Naive thymus-derived CD4-positive, alpha-beta T cell (primary cell): ENCODE results near the gene CDK14. TPM values are rescaled to one million over a fixed set of nuclear protein-coding genes. Genes with fewer than 3 reads are reported as not detected.
"Not testable (repeated sequence)": the region's sequence is repeated elsewhere in the genome, so short reads cannot be mapped to it uniquely, and the experiment has no call there.

Source experiments
- ATAC-seq: fragments of 150-1000 bp; cut with Tn5 transposase; 2 replicates; pipeline ENCODE4 v1.10.0; 2021; ENCODE audit warnings: mild to moderate bottlenecking, moderate library complexity
- CTCF ChIA-PET: fragments of 350-600 bp; sonication (Branson Sonifier 250); formaldehyde crosslinking; loops from one replicate; lab custom pipeline; 2021; ENCODE audit warnings: antibody characterized with exemption; lab: Charles Lee
- POLR2A ChIA-PET: fragments of 350-600 bp; sonication (Branson Sonifier 250); formaldehyde crosslinking; loops from one replicate; lab custom pipeline; 2021; ENCODE audit warnings: antibody characterized with exemption, inconsistent platforms; lab: Charles Lee
- DNase-seq, 9 donors: peaks; one replicate each; pipeline versions ENCODE4 v3.0.0 to v3.0.0-alpha.2; 2020 to 2022; ENCODE audit warnings: mixed read lengths in 1 of 9
- H3K27ac ChIP-seq: one replicate; pipeline ENCODE4 v1.7.0; 2013; ENCODE audit warnings: mild to moderate bottlenecking, low read depth, low read length, moderate library complexity
- H3K27me3 ChIP-seq, 2 donors: one replicate each; pipeline ENCODE4 v1.7.0; 2013; ENCODE audit warnings: low read length in 2 of 2, mild to moderate bottlenecking in 2 of 2, moderate library complexity in 2 of 2; ENCODE audit not compliant: control insufficient read depth in 2 of 2, insufficient read depth in 2 of 2
- H3K36me3 ChIP-seq, 3 experiments: 1 replicate in 2 of 3; 2 replicates in 1 of 3; pipeline ENCODE4 v1.7.0; 2013; ENCODE audit warnings: low read length in 3 of 3, mild to moderate bottlenecking in 3 of 3, moderate library complexity in 1 of 3; ENCODE audit not compliant: insufficient read depth in 3 of 3, control insufficient read depth in 2 of 3
- H3K4me1 ChIP-seq, 2 donors: one replicate each; pipeline ENCODE4 v1.7.0; 2013; ENCODE audit warnings: low read length in 2 of 2, mild to moderate bottlenecking in 2 of 2, moderate library complexity in 1 of 2; ENCODE audit not compliant: control insufficient read depth in 2 of 2, insufficient read depth in 2 of 2
- H3K4me3 ChIP-seq: 2 replicates; pipeline ENCODE4 v1.7.0; 2013; ENCODE audit warnings: mild to moderate bottlenecking, low read length
- H3K9me3 ChIP-seq, 3 experiments: 1 replicate in 2 of 3; 2 replicates in 1 of 3; pipeline ENCODE4 v1.7.0; 2013; ENCODE audit warnings: low read length in 3 of 3; ENCODE audit not compliant: control insufficient read depth in 2 of 3
- H3K27ac Mint-ChIP-seq, 9 donors: one replicate each; pipeline ENCODE4 v1.8.0; 2020 to 2022; ENCODE audit warnings: mixed read lengths in 9 of 9, mild to moderate bottlenecking in 8 of 9, moderate library complexity in 5 of 9, inconsistent platforms in 2 of 9
- H3K27me3 Mint-ChIP-seq, 5 donors: one replicate each; pipeline ENCODE4 v1.8.0; 2021 to 2022; ENCODE audit warnings: mixed read lengths in 5 of 5, mild to moderate bottlenecking in 1 of 5
- H3K36me3 Mint-ChIP-seq, 5 donors: one replicate each; pipeline ENCODE4 v1.8.0; 2020 to 2022; ENCODE audit warnings: mixed read lengths in 5 of 5, mild to moderate bottlenecking in 3 of 5, inconsistent platforms in 1 of 5
- H3K4me1 Mint-ChIP-seq, 7 donors: one replicate each; pipeline ENCODE4 v1.8.0; 2020 to 2022; ENCODE audit warnings: mixed read lengths in 7 of 7, mild to moderate bottlenecking in 3 of 7, inconsistent platforms in 1 of 7
- H3K4me3 Mint-ChIP-seq, 10 donors: one replicate each; pipeline ENCODE4 v1.8.0; 2020 to 2022; ENCODE audit warnings: mild to moderate bottlenecking in 10 of 10, mixed read lengths in 10 of 10, moderate library complexity in 6 of 10, inconsistent platforms in 2 of 10
- H3K9me3 Mint-ChIP-seq, 11 donors: one replicate each; pipeline ENCODE4 v1.8.0; 2020 to 2022; ENCODE audit warnings: mixed read lengths in 11 of 11, mild to moderate bottlenecking in 4 of 11, inconsistent platforms in 1 of 11, moderate library complexity in 1 of 11
- intact Hi-C, 2 donors: fragments of 100-400 bp; cut with micrococcal nuclease; formaldehyde crosslinking; loops; one replicate each; pipeline ENCODE4 v1.15.1; 2023
- polyA plus RNA-seq, 2 donors: library from polyadenylated mRNA; unstranded; fragments of 300-500 nt; fragmentation: Illumina TruSeq; gene quantifications; one replicate each; pipeline ENCODE4 v1.2.3, GENCODE V29; 2021
- total RNA-seq, 6 experiments: library from RNA in 5 of 6; stranded (reverse) in 5 of 6; gene quantifications; 1 replicate in 5 of 6; 2 replicates in 1 of 6; pipeline ENCODE4 v1.2.3 and lab custom pipeline; 2021 to 2026

Gene CDK14
- total and polyA plus RNA-seq, 7 experiments from 2014 or later = 0.05 to 9.9 (median 0.72) TPM; not detected in 1

GRCh38 chr7:90920336-90920735 is 324.2 kb downstream of the CDK14 start:
- Histone ChIP-seq H3K27me3 (no peaks in the 10 kb centered on the region), H3K27ac (no peak overlapping the region), H3K36me3 (no peaks in the 10 kb centered on the region), H3K4me3 (no peak overlapping the region), H3K9me3 (no peaks in the 10 kb centered on the region), H3K4me1 (no peaks in the 10 kb centered on the region)
- Mint-ChIP-seq H3K4me3 (no peak overlapping the region), H3K27me3 (no peaks in the 10 kb centered on the region), H3K27ac (no peak overlapping the region), H3K36me3 (no peaks in the 10 kb centered on the region), H3K4me1 (no peaks in the 10 kb centered on the region), H3K9me3 (no peaks in the 10 kb centered on the region)
- ATAC-seq (no peak), DNase-seq (no peak)
- intact Hi-C loops = no loop called here
- ChIA-PET POLR2A (no interaction called here), CTCF (no interaction called here)

GRCh38 chr7:90923541-90923997 is 327.4 kb downstream of the CDK14 start:
- no peaks in the 10 kb centered on the region for H3K4me1 Mint-ChIP-seq
- no peak overlapping the region for H3K27ac ChIP-seq
- no peaks in the 10 kb centered on the region for H3K9me3 Mint-ChIP-seq
- intact Hi-C loops = no loop called here
- ChIA-PET POLR2A (no interaction called here), CTCF (no interaction called here)
- ATAC-seq = no peak
- H3K4me3 Mint-ChIP-seq = no peak overlapping the region
- H3K36me3 Mint-ChIP-seq = no peaks in the 10 kb centered on the region
- no peaks in the 10 kb centered on the region for H3K27me3 ChIP-seq
- no peaks in the 10 kb centered on the region for H3K9me3 ChIP-seq
- no peaks in the 10 kb centered on the region for H3K4me1 ChIP-seq
- no peak for DNase-seq
- H3K4me3 ChIP-seq = no peak overlapping the region
- H3K36me3 ChIP-seq = no peaks in the 10 kb centered on the region
- no peak overlapping the region for H3K27ac Mint-ChIP-seq
- no peaks in the 10 kb centered on the region for H3K27me3 Mint-ChIP-seq

GRCh38 chr7:90928700-90929424 is 332.7 kb downstream of the CDK14 start:
- CTCF ChIA-PET, H3K4me1 Mint-ChIP-seq, H3K4me1 ChIP-seq, intact Hi-C loops, H3K9me3 ChIP-seq, H3K27me3 ChIP-seq, H3K36me3 Mint-ChIP-seq, H3K27ac ChIP-seq, H3K36me3 ChIP-seq, ATAC-seq, H3K4me3 ChIP-seq, POLR2A ChIA-PET, H3K27me3 Mint-ChIP-seq, H3K9me3 Mint-ChIP-seq: not testable (repeated sequence)
- DNase-seq = peak in 6 of 9 donors; percentile 4 to 66 (median 31)
- Mint-ChIP-seq H3K4me3 (peak overlapping the region in 9 of 10 donors; percentile 4 to 75 (median 40)), H3K27ac (peak overlapping the region in 5 of 9 donors; percentile 59 to 90 (median 80))

- CTCF ChIA-PET = no interaction called here
- H3K27ac Mint-ChIP-seq = no peak overlapping the region
Observed at GRCh38 chr7:90931986-90932916, 336.1 kb downstream of the CDK14 start.

GRCh38 chr7:90933041-90933440 is 336.9 kb downstream of the CDK14 start:
- Mint-ChIP-seq H3K36me3 (no peaks in the 10 kb centered on the region), H3K27me3 (peaks cover 0 to 5% (median 0%) of the 10 kb centered on the region in 5 donors), H3K27ac (no peak overlapping the region), H3K9me3 (peaks cover 0 to 4% (median 0%) of the 10 kb centered on the region in 11 donors), H3K4me1 (peaks cover 0 to 5% (median 0%) of the 10 kb centered on the region in 7 donors), H3K4me3 (no peak overlapping the region)
- CTCF ChIA-PET = no interaction called here
- DNase-seq (no peak), ATAC-seq (no peak)
- H3K4me1 ChIP-seq = no peaks in the 10 kb centered on the region
- no peaks in the 10 kb centered on the region for H3K27me3 ChIP-seq
- intact Hi-C loops = no loop called here
- H3K36me3 ChIP-seq = no peaks in the 10 kb centered on the region
- H3K27ac ChIP-seq = no peak overlapping the region
- no peaks in the 10 kb centered on the region for H3K9me3 ChIP-seq
- POLR2A ChIA-PET = no interaction called here
- no peak overlapping the region for H3K4me3 ChIP-seq

More at GRCh38 chr7:90931986-90932916, 336.1 kb downstream of the CDK14 start:
- Histone ChIP-seq H3K4me1 (no peaks in the 10 kb centered on the region), H3K4me3 (no peak overlapping the region), H3K27ac (no peak overlapping the region), H3K36me3 (no peaks in the 10 kb centered on the region), H3K27me3 (no peaks in the 10 kb centered on the region), H3K9me3 (no peaks in the 10 kb centered on the region)
- ATAC-seq (no peak), DNase-seq (no peak)
- H3K27me3 Mint-ChIP-seq = peaks cover 0 to 5% (median 0%) of the 10 kb centered on the region in 5 donors
- intact Hi-C loops = no loop called here
- no peak overlapping the region for H3K4me3 Mint-ChIP-seq
- H3K9me3 Mint-ChIP-seq = peaks cover 0 to 4% (median 0%) of the 10 kb centered on the region in 11 donors
- H3K4me1 Mint-ChIP-seq = peaks cover 0 to 5% (median 0%) of the 10 kb centered on the region in 7 donors
- no peaks in the 10 kb centered on the region for H3K36me3 Mint-ChIP-seq
- POLR2A ChIA-PET = no interaction called here

GRCh38 chr7:90933984-90934383 is 337.9 kb downstream of the CDK14 start:
- intact Hi-C loops = no loop called here
- ChIA-PET CTCF (no interaction called here), POLR2A (no interaction called here)
- Histone ChIP-seq H3K4me1 (no peaks in the 10 kb centered on the region), H3K9me3 (no peaks in the 10 kb centered on the region), H3K27me3 (no peaks in the 10 kb centered on the region), H3K36me3 (no peaks in the 10 kb centered on the region), H3K4me3 (no peak overlapping the region), H3K27ac (no peak overlapping the region)
- H3K27ac Mint-ChIP-seq = no peak overlapping the region
- no peaks in the 10 kb centered on the region for H3K36me3 Mint-ChIP-seq
- peaks cover 0 to 3% (median 0%) of the 10 kb centered on the region in 7 donors for H3K4me1 Mint-ChIP-seq
- ATAC-seq = no peak
- no peak for DNase-seq
- peaks cover 0 to 4% (median 0%) of the 10 kb centered on the region in 11 donors for H3K9me3 Mint-ChIP-seq
- peaks cover 0 to 5% (median 0%) of the 10 kb centered on the region in 5 donors for H3K27me3 Mint-ChIP-seq
- H3K4me3 Mint-ChIP-seq = no peak overlapping the region
